ENCODE data around the gene BRPF1.

DNA sequence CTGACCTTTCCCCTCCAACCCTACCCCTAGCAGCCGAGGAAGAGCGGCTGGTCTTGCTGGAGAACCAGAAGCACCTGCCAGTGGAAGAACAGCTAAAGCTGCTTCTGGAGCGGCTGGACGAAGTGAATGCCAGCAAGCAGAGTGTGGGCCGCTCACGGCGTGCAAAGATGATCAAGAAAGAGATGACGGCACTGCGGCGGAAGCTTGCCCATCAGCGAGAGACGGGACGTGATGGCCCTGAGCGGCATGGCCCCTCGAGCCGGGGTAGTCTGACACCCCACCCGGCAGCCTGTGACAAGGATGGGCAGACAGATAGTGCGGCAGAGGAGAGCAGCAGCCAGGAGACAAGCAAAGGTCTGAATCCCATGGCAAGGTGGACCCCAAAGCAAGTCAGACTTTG lies 12.0 kb downstream of the BRPF1 start:
- TF ChIP-seq POLR2AphosphoS5 (IDR thresholded peaks at IDR 0.05) = no peak
- TF ChIP-seq, protein P1, sequence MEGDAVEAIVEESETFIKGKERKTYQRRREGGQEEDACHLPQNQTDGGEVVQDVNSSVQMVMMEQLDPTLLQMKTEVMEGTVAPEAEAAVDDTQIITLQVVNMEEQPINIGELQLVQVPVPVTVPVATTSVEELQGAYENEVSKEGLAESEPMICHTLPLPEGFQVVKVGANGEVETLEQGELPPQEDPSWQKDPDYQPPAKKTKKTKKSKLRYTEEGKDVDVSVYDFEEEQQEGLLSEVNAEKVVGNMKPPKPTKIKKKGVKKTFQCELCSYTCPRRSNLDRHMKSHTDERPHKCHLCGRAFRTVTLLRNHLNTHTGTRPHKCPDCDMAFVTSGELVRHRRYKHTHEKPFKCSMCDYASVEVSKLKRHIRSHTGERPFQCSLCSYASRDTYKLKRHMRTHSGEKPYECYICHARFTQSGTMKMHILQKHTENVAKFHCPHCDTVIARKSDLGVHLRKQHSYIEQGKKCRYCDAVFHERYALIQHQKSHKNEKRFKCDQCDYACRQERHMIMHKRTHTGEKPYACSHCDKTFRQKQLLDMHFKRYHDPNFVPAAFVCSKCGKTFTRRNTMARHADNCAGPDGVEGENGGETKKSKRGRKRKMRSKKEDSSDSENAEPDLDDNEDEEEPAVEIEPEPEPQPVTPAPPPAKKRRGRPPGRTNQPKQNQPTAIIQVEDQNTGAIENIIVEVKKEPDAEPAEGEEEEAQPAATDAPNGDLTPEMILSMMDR (IDR thresholded peaks at IDR 0.05) = no peak
- no peak for TF ChIP-seq POLR2A (IDR thresholded peaks at IDR 0.05)
- no peak for TF ChIP-seq EP300 (IDR thresholded peaks at IDR 0.05; ENCODE audit: low read depth)

All from transverse colon (tissue), 4 donors.